SK-N-MC (cell line): ENCODE results near the gene SLC9A5.

Source experiments
- EZH2 ChIP-seq: fragments of 200-600 bp; sonication (generic); IDR thresholded peaks from one replicate; pipeline ENCODE4 v1.6.1; 2017; ENCODE audit warnings: antibody characterized with exemption
- FOXP2 ChIP-seq: optimal IDR thresholded peaks from 2 replicates; pipeline ENCODE3; 2011; ENCODE audit warnings: mild to moderate bottlenecking, moderate library complexity; ENCODE audit not compliant: insufficient read depth; ENCODE audit errors: extremely low read length, control extremely low read depth
- POLR2AphosphoS5 ChIP-seq: IDR thresholded peaks from 2 replicates; pipeline ENCODE4 v1.6.1; 2012; ENCODE audit warnings: mild to moderate bottlenecking, low read depth, low read length, borderline replicate concordance

- no peak for TF ChIP-seq EZH2
- no peak for TF ChIP-seq POLR2AphosphoS5
- no peak for TF ChIP-seq FOXP2
Observed at GRCh38 chr16:67281536-67282446, 33.0 kb downstream of the SLC9A5 start.
